Bronchial epithelial cell (primary cell): Measurements from ENCODE around the gene SLC24A3. TPM values are rescaled to one million over a fixed set of nuclear protein-coding genes. Genes with fewer than 3 reads are reported as not detected.
A peak's percentile ranks its signal among the peaks of the same experiment; 100 is the strongest.

Experiments used
- DNase-seq: peaks from one replicate; pipeline ENCODE4 v3.0.0-alpha.2; 2010; ENCODE audit warnings: low read depth
- FAIRE-seq: peaks from 2 replicates; lab custom pipeline; 2011; peaks lifted over from hg19 to GRCh38; lab: Jason Lieb, UNC
- H3K27me3 ChIP-seq: 2 replicates; pipeline ENCODE4 v1.5.1; 2011; ENCODE audit warnings: low read length; ENCODE audit not compliant: control insufficient read depth, insufficient read depth
- H3K36me3 ChIP-seq: 2 replicates; pipeline ENCODE4 v1.5.1; 2011; ENCODE audit warnings: low read length; ENCODE audit not compliant: control insufficient read depth, insufficient read depth
- H3K4me3 ChIP-seq: 2 replicates; pipeline ENCODE4 v1.5.1; 2011; ENCODE audit warnings: mild to moderate bottlenecking, low read depth, low read length, control low read depth
- total RNA-seq: library from RNA; depleted of rRNA; stranded (reverse); fragments of >200 nt; gene quantifications from 2 replicates; pipeline ENCODE4 v1.2.1, GENCODE V29; 2014
- TF ChIP-seq, protein P1 (sequence below): IDR thresholded peaks from 2 replicates; pipeline ENCODE4 v1.5.1; 2011; ENCODE audit warnings: mild to moderate bottlenecking, moderate library complexity, low read length, control low read depth, inconsistent platforms; ENCODE audit not compliant: insufficient read depth, severe bottlenecking

Gene SLC24A3
- total RNA-seq, 1 donor from 2014 or later = under 0.01 TPM

DNA sequence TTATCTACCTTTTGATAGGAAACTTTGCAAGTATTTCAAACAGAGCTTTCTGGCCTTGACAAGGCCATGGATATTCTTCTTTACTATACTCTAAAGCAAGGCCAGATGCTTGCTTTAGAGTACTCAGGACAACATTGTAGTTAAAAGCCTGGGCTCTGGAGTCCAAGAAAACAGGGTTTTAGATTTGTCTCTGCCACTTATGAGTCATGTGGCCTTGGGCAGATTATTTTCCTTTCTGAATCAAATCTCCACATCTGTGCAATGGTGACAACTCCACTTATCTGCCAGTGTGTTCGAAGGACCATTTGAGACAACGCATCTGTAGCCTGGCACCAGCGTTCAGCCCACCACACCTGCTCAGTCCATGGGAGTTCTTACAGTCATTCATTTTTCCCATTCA is 279.7 kb downstream of the SLC24A3 start:
- TF ChIP-seq, protein P1, sequence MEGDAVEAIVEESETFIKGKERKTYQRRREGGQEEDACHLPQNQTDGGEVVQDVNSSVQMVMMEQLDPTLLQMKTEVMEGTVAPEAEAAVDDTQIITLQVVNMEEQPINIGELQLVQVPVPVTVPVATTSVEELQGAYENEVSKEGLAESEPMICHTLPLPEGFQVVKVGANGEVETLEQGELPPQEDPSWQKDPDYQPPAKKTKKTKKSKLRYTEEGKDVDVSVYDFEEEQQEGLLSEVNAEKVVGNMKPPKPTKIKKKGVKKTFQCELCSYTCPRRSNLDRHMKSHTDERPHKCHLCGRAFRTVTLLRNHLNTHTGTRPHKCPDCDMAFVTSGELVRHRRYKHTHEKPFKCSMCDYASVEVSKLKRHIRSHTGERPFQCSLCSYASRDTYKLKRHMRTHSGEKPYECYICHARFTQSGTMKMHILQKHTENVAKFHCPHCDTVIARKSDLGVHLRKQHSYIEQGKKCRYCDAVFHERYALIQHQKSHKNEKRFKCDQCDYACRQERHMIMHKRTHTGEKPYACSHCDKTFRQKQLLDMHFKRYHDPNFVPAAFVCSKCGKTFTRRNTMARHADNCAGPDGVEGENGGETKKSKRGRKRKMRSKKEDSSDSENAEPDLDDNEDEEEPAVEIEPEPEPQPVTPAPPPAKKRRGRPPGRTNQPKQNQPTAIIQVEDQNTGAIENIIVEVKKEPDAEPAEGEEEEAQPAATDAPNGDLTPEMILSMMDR = no peak
- FAIRE-seq (no peak), DNase-seq (no peak)
- no peak overlapping the region for H3K4me3 ChIP-seq
- no peaks in the 10 kb centered on the region for H3K36me3 ChIP-seq
- no peaks in the 10 kb centered on the region for H3K27me3 ChIP-seq

DNA sequence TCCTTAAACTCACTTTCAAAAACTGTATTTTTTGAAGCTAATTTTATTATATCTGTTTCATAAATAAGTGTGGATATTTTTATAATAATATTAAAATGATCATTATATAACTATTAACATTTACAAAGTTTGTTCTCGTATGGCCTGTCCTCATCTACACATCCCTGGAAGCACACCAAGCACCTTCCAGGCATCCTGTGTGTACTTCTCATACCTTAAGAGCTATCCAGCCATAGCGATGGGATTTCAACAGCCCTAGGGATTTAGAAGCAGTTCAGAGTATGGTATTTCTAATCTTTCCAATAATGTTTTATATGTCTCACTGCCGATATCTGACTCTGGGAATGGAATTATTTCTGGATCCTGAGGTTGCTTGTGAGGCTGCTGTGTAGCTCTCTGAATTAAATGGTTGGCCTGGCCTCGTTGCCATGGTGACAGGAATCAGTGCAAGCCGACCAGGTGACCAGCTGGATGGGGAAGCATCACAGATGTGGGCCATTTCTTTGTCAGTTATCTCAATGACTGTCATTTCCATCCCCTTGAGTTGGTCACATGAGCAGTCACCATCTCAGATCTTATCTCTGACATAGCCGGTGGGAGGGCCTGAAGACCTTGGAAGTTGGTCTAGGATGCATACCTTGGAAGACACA is 280.4 kb downstream of the SLC24A3 start:
- Histone ChIP-seq H3K27me3 (no peaks in the 10 kb centered on the region), H3K36me3 (no peaks in the 10 kb centered on the region), H3K4me3 (no peak overlapping the region)
- DNase-seq (no peak), FAIRE-seq (no peak)
- TF ChIP-seq, protein P1 = no peak

- TF ChIP-seq, protein P1 = no peak
- Histone ChIP-seq H3K36me3 (no peaks in the 10 kb centered on the region), H3K4me3 (no peak overlapping the region), H3K27me3 (no peaks in the 10 kb centered on the region)
- FAIRE-seq = no peak
- DNase-seq = no peak
Measured at GRCh38 chr20:19493794-19494495, 281.5 kb downstream of the SLC24A3 start.

- no peaks in the 10 kb centered on the region for H3K36me3 ChIP-seq
- FAIRE-seq (peak; percentile 58), DNase-seq (no peak)
- H3K4me3 ChIP-seq = no peak overlapping the region
- no peaks in the 10 kb centered on the region for H3K27me3 ChIP-seq
- TF ChIP-seq, protein P1 = no peak
Measured at GRCh38 chr20:19495905-19496703, 283.7 kb downstream of the SLC24A3 start.

DNA sequence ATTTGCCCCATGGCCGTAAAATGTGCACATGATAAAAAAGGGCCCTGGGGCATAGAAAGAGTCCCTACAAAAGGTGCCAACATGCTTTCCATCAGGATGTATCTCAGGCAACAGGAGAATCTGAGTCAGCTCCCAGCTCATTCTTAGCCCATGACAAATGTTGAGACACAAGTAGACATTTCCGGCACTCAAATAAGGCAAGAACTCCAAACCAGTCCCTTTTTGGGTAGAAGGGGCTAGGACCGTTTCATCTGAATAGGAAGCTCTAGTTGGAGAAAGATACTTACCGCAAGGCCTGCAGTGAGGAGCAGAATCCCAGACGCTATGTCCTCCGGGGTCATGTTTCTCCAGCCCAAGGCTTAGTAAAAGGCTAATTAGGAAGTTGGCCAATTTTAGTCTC is 284.6 kb downstream of the SLC24A3 start:
- TF ChIP-seq, protein P1 = no peak
- no peak for FAIRE-seq
- no peaks in the 10 kb centered on the region for H3K27me3 ChIP-seq
- no peaks in the 10 kb centered on the region for H3K36me3 ChIP-seq
- H3K4me3 ChIP-seq = no peak overlapping the region
- peak; percentile 19 for DNase-seq
